ENCODE results near the gene TAS1R2.
A peak's percentile ranks its signal among the peaks of the same experiment; 100 is the strongest.

TAS1R2 gene

GRCh38 chr1:18796950-18797349 is 62.5 kb downstream of the TAS1R2 start:
- DNase-seq, result no peak

- DNase-seq, result peak; percentile 99
Observed at GRCh38 chr1:18795002-18795689, 64.3 kb downstream of the TAS1R2 start.

GRCh38 chr1:18794561-18794960 is 64.9 kb downstream of the TAS1R2 start:
- DNase-seq, result peak; percentile 100

DNA sequence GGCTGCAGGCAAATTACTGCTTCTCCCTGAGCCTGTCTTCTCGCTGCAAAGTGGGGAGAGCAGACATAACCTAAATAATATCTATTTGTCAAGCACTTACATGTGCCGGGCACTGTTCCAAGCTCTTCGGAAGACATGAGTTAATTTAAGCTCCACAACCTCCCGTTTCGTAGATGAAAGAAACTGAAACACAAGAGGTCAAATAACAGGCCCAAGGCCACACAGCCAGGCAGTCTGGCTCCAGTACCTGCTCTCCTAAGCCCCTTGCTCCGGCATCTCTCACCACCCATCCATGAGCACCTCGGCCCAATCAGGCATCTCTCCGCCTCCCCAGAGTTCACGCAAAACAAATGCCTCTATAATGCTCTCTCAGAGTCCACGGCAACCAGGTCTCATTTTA is 65.4 kb downstream of the TAS1R2 start:
- peak; percentile 70 for DNase-seq

DNA sequence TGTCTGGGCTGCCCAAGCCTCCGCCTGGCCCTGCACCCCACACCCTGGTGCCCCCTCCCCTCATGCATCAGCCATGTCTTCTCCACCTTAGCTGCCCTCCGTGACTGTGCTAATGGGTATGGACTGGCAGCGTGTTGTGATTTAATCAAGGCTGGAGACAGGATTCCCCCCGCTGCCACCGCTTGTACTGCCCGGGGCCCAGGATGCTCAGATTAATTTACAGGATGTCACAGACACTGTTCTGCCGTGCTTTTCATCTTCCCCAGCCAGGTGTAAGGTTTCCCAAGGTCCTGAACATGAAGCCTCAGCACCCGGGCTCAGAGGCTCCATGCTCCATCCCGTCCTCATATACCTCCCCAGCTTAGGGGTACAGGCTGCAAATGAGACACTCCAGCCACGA is 66.3 kb downstream of the TAS1R2 start:
- no peak for DNase-seq

GRCh38 chr1:18792747-18793146 is 66.7 kb downstream of the TAS1R2 start:
- DNase-seq, result no peak
